ENCODE data around the gene E2F4.

The E2F4 gene

GRCh38 chr16:67157106-67157748 lies 34.7 kb upstream of the E2F4 start:
- Histone ChIP-seq H3K36me3 (replicated peaks) (no peaks in the 10 kb centered on the region), H3K4me3 (ENCODE audit: low read depth, low read length) (no peak overlapping the region), H3K27ac (no peak overlapping the region), H3K27me3 (replicated peaks) (peaks cover 10% of the 10 kb centered on the region)
- no peak for DNase-seq
- in situ Hi-C loops (cut with HindIII; ENCODE audit: low pct_ligation_motif_present, low sequenced_read_pairs): no loop called here
- TF ChIP-seq, protein P1, sequence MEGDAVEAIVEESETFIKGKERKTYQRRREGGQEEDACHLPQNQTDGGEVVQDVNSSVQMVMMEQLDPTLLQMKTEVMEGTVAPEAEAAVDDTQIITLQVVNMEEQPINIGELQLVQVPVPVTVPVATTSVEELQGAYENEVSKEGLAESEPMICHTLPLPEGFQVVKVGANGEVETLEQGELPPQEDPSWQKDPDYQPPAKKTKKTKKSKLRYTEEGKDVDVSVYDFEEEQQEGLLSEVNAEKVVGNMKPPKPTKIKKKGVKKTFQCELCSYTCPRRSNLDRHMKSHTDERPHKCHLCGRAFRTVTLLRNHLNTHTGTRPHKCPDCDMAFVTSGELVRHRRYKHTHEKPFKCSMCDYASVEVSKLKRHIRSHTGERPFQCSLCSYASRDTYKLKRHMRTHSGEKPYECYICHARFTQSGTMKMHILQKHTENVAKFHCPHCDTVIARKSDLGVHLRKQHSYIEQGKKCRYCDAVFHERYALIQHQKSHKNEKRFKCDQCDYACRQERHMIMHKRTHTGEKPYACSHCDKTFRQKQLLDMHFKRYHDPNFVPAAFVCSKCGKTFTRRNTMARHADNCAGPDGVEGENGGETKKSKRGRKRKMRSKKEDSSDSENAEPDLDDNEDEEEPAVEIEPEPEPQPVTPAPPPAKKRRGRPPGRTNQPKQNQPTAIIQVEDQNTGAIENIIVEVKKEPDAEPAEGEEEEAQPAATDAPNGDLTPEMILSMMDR (IDR thresholded peaks at IDR 0.05; ENCODE audit: low read depth, low read length, missing control alignments): no peak

DNA sequence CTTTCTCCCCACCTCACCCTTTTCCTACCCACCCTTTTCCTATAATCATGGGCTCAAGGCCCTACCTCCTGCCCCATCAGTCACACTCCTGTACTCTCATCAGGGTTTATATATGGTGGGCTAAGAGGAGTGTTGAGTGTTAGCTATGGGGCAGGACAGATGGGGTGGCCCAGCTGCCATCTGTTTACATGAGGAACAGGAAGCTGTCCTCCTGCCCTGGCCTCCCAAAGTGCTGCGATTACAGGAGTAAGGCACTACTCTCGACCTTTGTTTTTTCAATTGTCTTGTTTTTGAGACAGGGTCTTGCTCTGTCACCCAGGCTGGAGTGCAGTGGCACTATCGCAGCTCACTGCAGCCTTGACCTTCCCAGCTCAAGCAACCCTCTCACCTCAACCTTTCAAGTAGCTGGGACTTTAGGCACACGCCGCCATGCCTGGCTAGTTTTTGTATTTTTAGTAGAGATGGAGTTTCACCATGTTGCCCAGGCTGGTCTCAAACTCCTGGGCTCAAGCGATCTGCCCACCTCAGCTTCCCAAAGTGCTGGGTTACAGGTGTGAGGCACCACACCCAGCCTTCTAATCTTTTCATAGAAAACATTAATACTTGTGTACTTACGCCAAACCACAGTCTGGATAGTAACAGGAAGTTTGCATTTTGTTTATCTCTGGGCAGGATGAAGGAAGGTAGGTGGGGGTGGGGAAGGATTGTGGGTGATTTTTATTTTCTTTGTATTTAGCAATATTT lies 33.9 kb upstream of the E2F4 start:
- DNase-seq: no peak
- H3K27ac ChIP-seq: no peak overlapping the region
- TF ChIP-seq, protein P1 (IDR thresholded peaks at IDR 0.05; ENCODE audit: low read depth, low read length, missing control alignments): no peak
- H3K27me3 ChIP-seq (replicated peaks): peaks cover 15% of the 10 kb centered on the region
- in situ Hi-C loops (cut with HindIII; ENCODE audit: low pct_ligation_motif_present, low sequenced_read_pairs): no loop called here
- H3K4me3 ChIP-seq (ENCODE audit: low read depth, low read length): no peak overlapping the region
- no peaks in the 10 kb centered on the region for H3K36me3 ChIP-seq (replicated peaks)

DNA sequence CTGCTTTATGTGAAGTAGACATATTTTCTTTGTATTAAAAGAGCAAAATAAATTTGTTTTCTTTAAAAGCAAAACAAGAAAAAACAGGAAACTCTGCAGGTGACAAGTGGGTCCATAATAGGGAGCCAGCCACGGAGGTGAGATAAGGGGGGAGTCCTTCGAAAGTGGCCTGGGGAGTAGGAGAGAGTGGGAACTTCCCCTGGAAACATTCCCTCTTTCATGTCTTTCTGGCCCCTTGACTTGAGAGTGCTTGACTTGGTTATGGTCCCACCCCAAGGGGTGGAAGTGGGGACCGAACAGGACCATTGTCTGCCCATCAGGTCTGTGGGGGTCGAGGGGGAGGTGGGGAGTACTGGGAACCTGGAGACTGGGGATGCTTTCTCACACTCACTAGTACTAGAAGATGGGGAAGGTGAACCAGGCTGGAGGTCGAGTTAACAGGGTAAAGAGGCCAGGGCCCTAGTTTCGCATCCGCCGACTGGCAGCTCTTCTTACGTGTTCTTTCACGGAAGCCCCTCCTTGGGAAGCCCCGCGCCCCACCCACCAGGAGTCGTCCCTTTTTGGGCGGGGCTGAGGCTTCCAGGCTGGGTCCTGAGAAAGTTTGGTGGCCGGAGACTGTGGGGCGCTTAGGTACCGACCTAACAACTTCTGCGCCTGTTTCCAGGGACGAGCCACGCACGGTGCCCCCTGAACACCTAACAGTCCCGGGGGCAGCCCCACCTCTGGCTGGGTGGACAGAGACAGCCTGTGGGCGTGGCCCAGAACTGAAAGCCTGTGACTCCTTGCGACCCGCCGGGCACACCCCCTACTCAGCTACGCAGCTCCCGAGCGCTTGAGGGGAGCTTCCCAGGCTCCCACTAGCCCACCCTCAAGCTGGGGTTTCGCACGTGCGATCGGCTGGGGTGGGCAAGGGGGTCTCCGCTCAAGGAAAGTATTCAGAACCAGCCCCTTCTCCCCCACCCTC lies 33.0 kb upstream of the E2F4 start:
- H3K27me3 ChIP-seq (replicated peaks): peaks cover 20% of the 10 kb centered on the region
- H3K27ac ChIP-seq: no peak overlapping the region
- TF ChIP-seq, protein P1 (IDR thresholded peaks at IDR 0.05; ENCODE audit: low read depth, low read length, missing control alignments): no peak
- H3K4me3 ChIP-seq (ENCODE audit: low read depth, low read length): peak overlapping the region; percentile 80
- no peaks in the 10 kb centered on the region for H3K36me3 ChIP-seq (replicated peaks)
- in situ Hi-C loops (cut with HindIII; ENCODE audit: low pct_ligation_motif_present, low sequenced_read_pairs): no loop called here
- DNase-seq: no peak

GRCh38 chr16:67161595-67162058 lies 30.3 kb upstream of the E2F4 start:
- Histone ChIP-seq H3K27ac (no peak overlapping the region), H3K27me3 (replicated peaks) (peaks cover 37% of the 10 kb centered on the region), H3K36me3 (replicated peaks) (no peaks in the 10 kb centered on the region), H3K4me3 (ENCODE audit: low read depth, low read length) (no peak overlapping the region)
- TF ChIP-seq, protein P1 (IDR thresholded peaks at IDR 0.05; ENCODE audit: low read depth, low read length, missing control alignments): no peak
- no peak for DNase-seq
- in situ Hi-C loops (cut with HindIII; ENCODE audit: low pct_ligation_motif_present, low sequenced_read_pairs): no loop called here

DNA sequence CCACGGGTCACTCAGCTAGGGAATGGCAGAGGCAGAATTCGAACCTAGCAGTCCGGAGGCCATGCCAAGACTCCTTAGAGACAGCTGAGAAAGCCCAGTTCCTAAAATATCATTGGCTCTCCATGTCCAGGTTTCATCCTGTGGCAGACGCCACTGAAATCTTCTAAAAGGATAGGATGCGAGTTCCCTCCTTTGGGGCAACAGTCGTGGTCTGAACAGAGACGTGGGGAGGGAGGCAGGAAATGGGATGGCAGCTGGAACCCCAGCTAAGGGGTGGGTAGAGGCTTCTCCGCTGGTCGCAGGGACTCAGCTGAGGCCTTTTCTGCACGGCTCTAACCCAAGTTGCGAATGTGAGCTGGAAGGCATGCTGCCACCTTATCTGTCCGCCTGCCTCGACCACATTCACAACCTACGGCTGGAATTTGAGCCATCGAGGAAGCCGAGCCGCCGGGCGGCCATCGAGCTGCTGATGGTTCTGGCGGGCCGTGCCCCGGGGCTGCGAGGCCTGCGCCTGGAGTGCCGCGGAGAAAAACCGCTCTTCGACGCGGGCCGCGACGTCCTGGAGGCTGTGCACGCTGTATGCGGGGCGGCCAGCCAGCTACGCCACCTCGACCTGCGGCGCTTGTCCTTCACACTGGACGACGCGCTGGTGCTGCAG lies 29.3 kb upstream of the E2F4 start:
- no peak overlapping the region for H3K4me3 ChIP-seq (ENCODE audit: low read depth, low read length)
- H3K36me3 ChIP-seq (replicated peaks): no peaks in the 10 kb centered on the region
- TF ChIP-seq, protein P1 (IDR thresholded peaks at IDR 0.05; ENCODE audit: low read depth, low read length, missing control alignments): no peak
- H3K27me3 ChIP-seq (replicated peaks): peaks cover 47% of the 10 kb centered on the region
- no peak for DNase-seq
- H3K27ac ChIP-seq: no peak overlapping the region
- in situ Hi-C loops (cut with HindIII; ENCODE audit: low pct_ligation_motif_present, low sequenced_read_pairs): no loop called here
